Fibroblast of skin of right quadriceps (primary cell): ENCODE data around the gene GPRASP2.
A peak's percentile ranks its signal among the peaks of the same experiment; 100 is the strongest.
"Not testable (repeated sequence)": the region's sequence is repeated elsewhere in the genome, so short reads cannot be mapped to it uniquely, and the experiment has no call there.

Experiments
- DNase-seq: peaks from one replicate; pipeline ENCODE4 v3.0.0-alpha.2; 2013

The GPRASP2 gene

DNA sequence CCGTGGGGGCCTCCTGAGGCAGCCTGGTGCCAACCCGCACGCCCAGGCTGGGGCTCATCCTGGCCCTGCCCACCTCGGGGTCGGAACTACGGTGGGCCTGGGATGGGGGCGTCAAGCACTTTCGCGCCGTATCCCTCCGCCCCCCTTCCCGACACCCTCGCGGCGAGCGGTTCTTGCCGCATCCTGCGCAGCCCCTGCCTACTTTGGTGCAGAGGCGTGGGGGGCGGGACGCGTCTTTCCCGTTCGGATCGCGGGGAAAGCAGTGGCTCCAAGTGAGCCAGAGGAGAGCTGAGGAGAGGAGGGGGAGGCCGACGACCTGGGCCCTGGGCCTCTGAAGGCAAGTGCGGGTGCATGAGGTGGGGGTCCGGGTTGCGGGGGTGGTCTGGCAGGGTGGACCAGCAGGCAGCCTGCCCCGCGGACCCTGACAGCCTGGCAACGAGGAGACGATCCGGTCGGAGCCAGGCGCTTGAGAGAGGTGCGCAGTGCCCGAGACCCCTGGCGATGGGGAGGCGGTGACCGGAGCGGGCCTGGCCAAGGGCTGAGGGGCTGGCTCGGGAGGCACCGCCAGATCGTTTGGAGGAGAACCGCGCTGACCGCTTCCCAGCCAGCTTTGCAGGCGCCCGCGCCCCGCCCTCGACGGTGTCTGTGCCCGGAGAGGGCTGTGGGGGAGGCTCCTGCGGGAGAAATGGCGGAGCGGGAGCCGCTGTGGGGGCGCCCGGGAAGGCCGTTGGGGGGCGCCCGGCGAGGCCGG, at the start of gene GPRASP2:
TSS of gene GPRASP2 (plus strand) at position 233 of the 751 bp plus-strand sequence. CDS start 2,422 bp downstream, outside the sequence.
- DNase-seq, result peak; percentile 26

GRCh38 chrX:102663820-102664219, 48.4 kb upstream of the GPRASP2 start:
- not testable (repeated sequence) for DNase-seq

DNA sequence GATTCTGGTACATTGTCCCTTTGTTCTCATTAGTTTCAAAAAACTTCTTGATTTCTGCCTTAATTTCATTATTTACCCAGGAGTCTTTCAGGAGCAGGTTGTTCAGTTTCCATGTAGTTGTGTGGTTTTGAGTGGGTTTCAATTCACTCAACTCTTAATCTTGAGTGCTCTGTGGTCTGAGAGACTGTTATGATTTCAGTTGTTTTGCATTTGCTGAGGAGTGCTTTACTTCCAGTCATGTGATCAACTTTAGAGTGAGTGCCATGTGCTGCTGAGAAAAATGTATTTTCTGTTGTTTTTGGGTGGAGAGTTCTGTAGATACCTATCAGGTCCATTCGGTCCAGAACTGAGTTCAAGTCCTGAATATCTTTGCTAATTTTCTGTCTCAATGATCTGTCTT, 45.2 kb upstream of the GPRASP2 start:
- DNase-seq, result not testable (repeated sequence)

DNA sequence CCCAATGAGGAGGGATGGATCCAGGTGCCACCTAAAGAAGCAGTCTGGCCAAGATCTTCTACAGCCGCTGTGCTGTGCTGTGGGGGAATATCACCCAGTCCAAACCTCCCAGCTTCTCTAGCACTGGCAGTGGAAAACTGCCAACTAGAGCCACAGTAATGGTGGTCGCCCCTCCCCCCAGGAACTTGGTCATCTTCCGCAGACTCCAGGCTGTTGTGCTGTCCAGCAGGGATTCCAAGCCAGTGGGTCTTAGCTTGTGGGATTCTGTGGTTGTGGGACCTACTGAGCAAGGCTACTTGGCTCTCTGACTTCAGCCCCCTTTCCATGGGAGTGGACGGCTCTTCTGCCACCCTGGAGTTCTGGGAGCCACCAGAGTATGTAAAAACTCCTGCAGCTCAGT, 42.7 kb upstream of the GPRASP2 start:
- no peak for DNase-seq

DNA sequence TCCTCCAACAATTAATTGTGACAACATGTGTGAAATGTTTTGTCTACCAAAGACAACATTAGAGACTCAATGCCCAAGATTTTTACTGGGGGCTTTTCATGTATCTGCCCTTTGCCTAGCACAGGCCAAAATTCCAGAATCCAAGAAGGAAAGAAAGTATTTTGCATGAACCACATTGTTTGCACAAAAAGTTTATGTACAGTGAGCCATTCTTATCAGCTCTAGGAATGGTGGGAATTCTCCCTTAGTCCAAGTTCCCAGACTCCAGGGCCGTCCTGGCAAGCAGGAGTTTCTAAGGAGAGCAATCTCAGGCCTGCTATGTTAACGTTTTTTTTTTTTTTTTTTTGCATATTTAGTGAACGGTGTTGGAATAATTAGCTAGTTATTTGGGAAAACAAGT, 39.4 kb upstream of the GPRASP2 start:
- no peak for DNase-seq

GRCh38 chrX:102677479-102677878, 34.8 kb upstream of the GPRASP2 start:
- not testable (repeated sequence) for DNase-seq

DNA sequence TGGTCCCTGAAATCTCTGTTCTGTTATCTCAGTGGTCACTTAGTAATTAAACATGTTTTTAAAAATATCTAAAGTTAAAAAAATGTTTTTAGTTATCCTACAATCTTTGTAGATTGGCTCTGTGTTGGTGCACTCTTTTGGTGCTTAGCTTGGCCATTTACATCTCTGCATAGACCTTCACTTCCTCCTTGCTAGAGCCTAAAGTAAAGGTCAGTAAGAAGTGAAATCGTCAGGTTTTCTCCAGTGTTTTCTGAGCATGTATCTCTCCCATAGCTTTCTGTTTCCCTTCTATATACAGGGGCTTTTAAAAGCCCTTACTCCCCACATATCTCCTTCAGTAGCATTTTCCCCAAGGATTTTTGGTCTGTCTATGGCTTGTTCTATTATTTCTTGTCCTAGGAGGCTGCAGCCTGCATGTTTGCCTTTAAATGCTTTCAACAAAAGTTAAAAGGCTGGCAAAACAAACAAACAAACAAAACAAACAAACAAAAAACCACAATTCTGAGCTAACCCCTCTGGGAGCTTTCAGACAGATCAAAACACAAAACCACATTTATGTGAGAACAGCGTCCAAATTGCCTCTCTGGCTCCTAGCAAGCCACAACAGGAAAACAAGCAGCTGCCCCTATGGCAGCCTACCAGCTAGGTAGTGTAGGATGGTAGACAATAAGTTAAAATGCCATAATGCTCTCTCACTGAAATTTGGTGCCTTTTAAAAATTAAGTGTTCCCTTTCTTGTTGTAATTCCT, 27.3 kb upstream of the GPRASP2 start:
- no peak for DNase-seq

GRCh38 chrX:102694749-102695148, 17.5 kb upstream of the GPRASP2 start:
- no peak for DNase-seq

GRCh38 chrX:102696306-102696705, 15.9 kb upstream of the GPRASP2 start:
- no peak for DNase-seq

DNA sequence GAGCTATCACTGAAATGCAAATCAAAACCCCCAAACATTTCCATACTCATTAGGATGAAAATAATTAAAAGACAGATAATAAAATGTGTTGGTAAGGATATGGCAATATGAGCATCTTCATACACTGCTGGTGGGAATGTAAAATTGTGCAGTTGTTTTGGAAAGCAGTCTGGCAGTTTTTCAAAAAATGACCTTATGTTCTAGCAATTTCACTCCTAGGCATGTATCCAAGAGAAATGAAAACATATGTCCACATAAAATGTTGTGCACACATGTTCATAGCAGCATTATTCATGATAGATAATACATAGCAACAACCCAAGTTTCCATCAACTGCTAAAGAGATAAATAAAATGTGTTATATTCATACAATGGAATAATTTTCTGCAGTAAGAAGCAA, 14.8 kb upstream of the GPRASP2 start:
- peak; percentile 48 for DNase-seq

DNA sequence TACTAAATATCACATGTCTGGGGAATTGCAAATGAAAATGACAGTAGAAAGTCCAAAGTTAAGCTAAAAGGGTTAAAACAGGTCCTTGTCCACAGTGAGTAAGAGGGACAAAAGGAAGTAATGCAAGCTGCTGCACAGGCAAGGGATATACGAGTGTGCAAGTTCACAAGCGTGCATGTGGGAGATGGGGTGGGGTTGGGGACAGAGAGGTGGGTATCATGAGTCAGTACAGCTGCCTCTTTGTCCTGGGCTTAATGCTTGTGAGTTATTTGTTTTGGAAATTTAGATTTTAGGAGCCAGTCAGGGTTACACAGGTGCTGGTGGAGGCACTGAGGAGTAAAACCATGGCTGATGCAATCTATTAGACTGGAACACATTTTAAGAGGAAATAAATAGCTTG, 3.3 kb upstream of the GPRASP2 start:
- no peak for DNase-seq

DNA sequence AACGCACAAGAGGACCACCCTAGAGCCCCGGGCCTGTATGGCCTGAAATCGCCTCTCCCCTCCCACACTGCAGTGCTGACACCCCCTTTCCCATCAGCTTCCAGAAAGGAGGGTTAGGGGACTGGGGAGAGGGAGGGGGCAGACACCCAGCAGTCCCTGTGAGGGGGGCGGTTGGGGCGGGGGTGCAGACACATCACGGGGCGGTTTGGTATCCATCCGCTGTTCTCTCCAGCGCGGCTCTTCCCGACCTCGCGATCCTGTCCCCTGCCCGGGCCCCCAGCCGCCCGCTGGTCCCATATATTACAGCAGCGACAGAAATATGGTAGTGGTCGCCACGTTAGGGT, 404 bp upstream of the GPRASP2 start:
- DNase-seq, result peak; percentile 3

GRCh38 chrX:102712981-102713625, 855 bp downstream of the GPRASP2 start:
- DNase-seq, result peak; percentile 45

- no peak for DNase-seq
These were observed 2.7 kb downstream of the GPRASP2 start for GRCh38 chrX:102714994-102715393.

GRCh38 chrX:102715967-102716366, 3.7 kb downstream of the GPRASP2 start:
- DNase-seq, result no peak

- peak; percentile 69 for DNase-seq
These were observed 8.3 kb downstream of the GPRASP2 start, which contains the start of gene GPRASP3 for GRCh38 chrX:102720237-102721168. Gene GPRASP3, plus strand, starts transcription at chrX:102720743. Its CDS starts 28,253 bp downstream, at chrX:102748996.

GRCh38 chrX:102721169-102721506, 8.9 kb downstream of the GPRASP2 start:
- DNase-seq, result not testable (repeated sequence)

- no peak for DNase-seq
These were observed 11.2 kb downstream of the GPRASP2 start for GRCh38 chrX:102723456-102723855.

DNA sequence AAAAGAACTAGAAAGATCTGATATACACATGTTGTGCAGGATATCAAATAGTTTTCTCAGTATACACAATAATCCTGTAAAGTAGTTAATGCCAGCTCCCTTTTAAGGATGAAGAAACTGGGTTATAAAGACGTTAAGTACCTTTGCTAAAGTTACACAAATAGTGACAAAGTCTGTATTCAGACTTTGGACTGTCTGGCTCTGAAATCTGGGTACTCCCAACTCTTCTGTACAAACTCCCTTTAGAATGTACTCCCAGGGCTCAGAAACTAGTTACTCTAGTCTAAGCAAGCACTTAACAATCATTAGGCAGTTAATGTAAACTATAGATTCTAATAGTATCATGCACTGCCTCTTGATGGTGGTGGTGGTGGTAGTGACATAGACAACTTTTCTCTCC, 15.5 kb downstream of the GPRASP2 start:
- no peak for DNase-seq

GRCh38 chrX:102728646-102729045, 16.4 kb downstream of the GPRASP2 start:
- no peak for DNase-seq

- DNase-seq, result no peak
These were observed 27.4 kb downstream of the GPRASP2 start for GRCh38 chrX:102739657-102740056.

GRCh38 chrX:102744307-102744706, 32.1 kb downstream of the GPRASP2 start:
- DNase-seq, result no peak

DNA sequence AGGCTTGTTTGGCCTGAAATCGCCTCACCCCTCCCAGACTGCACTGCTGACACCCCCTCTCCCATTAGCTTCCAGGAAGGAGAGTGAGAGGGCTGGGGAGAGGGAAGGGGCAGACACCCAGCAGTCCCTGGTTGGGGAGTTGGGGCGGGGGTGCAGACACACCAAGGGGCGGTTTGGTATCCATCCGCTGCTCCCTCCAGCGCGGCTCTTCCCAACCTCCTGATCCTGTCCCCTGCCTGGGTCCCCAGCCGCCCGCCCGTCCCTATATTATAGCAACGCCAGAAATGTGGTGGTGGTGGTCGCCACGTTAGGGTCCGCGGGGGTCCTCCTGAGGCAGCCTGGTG, 33.2 kb downstream of the GPRASP2 start:
- no peak for DNase-seq
